Upper lobe of left lung (tissue), 4 donors: ENCODE data around the gene FLRT3.

Source experiments
- CTCF ChIP-seq, 6 experiments: fragments of 450-650 bp in 4 of 6; fragments of 200-600 bp in 2 of 6; sonication (generic) in 2 of 6; IDR thresholded peaks; one replicate each; pipeline ENCODE4 v1.5.1; 2016 to 2019; ENCODE audit warnings: antibody characterized with exemption in 6 of 6
- EP300 ChIP-seq, 4 donors: sonication (generic); formaldehyde crosslinking; IDR thresholded peaks; one replicate each; pipeline ENCODE4 v1.5.1; 2017; ENCODE audit warnings: antibody characterized with exemption in 4 of 4, control low read depth in 2 of 4

GRCh38 chr20:14303651-14304050, 33.8 kb downstream of the FLRT3 start:
- no peak for TF ChIP-seq CTCF (IDR thresholded peaks at IDR 0.05)
- no peak for TF ChIP-seq EP300 (IDR thresholded peaks at IDR 0.05)
